TTC549 (cell line): ENCODE results near the gene SPATA16.
"Not testable (repeated sequence)": the region's sequence is repeated elsewhere in the genome, so short reads cannot be mapped to it uniquely, and the experiment has no call there.

Experiments
- FAIRE-seq: peaks from 2 replicates; lab custom pipeline; 2012; peaks lifted over from hg19 to GRCh38; lab: Jason Lieb, UNC

SPATA16 gene, protein sequence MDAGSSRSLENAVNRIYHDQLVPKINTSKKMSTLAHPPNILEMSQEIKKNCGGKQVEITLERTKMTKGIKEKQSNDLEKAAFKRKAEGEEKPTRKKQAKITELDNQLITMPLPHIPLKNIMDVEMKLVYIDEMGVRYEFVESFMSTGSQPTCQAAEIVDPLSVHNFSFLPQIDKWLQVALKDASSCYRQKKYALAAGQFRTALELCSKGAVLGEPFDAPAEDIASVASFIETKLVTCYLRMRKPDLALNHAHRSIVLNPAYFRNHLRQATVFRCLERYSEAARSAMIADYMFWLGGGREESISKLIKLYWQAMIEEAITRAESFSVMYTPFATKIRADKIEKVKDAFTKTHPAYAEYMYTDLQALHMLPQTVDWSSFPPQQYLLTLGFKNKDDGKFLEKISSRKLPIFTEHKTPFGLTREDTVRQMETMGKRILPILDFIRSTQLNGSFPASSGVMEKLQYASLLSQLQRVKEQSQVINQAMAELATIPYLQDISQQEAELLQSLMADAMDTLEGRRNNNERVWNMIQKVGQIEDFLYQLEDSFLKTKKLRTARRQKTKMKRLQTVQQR

DNA sequence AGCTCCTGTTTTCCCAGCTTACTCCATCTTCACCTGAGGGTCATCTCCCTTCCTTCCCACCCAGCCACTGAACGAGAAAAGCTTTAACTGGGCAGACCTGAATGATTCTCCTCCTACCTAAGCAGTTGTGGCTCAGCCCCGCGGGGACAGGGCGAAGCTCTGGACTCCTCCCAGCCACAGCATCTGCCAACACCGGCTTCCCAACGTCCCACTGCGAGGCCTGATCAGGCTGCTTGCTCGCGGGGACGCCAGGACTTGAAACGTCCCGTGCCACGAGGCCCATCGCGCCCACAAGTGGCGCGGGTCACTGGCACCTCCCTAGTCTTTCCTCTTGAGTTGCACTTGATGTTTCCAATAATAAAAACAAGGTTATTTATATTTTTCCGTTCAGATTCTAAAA, at the start of gene SPATA16:
Gene SPATA16, minus strand, starts transcription at position 250 of the 400 bp plus-strand sequence. CDS start 23,504 bp downstream, outside the sequence.
- FAIRE-seq, result no peak

DNA sequence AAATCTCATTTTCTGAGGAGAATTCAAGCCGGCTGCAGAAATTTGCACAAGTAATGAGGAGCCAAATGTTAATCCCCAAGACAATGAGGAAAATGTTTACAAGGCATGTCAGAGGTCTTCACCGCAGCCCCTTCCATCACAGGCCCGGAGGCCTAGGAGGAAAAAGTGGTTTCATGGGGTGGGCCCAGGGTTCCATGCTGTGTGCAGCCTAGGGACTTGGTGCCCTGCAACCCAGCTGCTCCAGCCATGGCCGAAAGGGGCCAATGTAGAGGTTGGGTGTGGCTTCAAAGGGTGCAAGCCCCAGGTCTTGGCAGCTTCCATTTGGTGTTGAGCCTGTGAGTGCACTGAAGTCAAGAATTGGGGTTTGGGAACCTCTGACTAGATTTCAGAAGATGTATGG, 42.0 kb upstream of the SPATA16 start:
- FAIRE-seq, result not testable (repeated sequence)

DNA sequence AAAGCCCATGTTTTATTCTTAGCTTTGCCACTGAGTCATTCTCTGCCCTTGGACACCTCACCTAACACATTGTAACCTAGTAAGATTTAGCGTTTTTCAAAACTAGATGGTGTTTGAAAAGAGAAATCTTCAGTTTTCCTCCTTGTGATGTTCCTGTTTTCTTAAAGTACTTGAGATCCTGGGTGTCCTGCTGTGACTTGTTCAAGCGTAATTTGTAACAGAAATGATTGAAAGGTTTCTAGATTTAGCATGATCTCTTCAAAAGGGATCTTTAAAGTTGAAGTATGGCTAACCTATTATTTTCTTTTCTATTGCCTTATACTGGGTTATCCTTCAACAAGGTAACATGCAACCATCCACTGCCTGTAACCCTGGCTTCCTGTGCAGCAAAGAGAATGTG, 32.6 kb upstream of the SPATA16 start:
- no peak for FAIRE-seq

DNA sequence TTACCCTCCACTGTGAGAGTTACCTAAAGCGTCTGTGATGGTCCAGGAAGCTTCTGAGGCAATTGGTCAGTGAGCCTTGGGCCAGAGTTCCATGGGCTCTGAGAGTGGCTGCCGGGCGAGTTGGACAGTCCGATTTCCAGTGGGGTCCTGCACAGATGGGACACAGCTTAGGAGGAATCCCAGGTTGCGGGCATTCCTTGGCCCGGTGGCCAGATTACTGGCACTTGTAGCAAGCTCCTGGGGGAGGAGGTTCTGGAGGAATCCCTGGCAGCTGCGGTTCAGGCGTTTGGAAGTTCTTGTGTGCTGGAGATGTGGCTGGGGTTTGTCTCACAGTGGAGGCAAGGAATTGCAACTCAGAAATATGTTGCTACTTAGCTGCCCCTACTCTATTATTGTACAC, 18.1 kb upstream of the SPATA16 start:
- FAIRE-seq, result not testable (repeated sequence)

DNA sequence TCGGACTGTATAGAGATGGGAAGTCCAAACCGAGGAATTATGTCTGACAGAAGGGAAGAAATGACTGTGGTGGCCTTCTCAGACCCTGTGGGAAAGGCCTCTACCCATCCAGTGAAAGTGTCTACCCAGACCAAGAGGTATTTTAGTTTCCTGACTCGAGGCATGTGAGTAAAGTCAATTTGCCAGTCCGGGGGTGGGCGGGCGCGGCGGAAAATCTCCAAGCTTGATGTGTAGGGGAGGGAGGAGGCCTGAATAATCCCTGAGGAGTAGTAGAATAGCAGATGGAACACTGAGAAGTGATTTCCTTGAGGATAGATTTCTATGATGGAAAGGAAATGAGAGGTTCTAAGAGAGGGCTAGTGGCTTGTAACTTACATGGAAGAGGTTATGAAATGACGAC, 15.5 kb upstream of the SPATA16 start:
- FAIRE-seq, result not testable (repeated sequence)

DNA sequence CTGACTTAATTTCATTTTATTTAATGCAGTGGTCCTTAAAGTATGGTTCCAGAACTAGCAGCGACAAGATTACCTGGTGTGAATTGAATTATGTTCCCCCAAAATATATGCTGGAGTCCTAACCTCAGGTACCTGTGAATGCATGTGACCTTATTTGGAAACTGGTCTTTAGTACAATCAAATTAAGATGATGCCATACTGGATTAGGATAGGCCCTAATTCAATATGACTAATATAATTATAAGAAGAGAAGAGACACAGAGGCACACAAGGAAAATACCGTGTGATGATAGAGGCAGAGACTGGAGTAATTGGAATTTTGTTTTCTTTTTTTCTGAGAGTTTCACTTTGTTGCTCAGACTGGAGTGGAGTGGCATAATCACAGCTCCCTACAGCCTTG, 12.6 kb upstream of the SPATA16 start:
- FAIRE-seq, result no peak

DNA sequence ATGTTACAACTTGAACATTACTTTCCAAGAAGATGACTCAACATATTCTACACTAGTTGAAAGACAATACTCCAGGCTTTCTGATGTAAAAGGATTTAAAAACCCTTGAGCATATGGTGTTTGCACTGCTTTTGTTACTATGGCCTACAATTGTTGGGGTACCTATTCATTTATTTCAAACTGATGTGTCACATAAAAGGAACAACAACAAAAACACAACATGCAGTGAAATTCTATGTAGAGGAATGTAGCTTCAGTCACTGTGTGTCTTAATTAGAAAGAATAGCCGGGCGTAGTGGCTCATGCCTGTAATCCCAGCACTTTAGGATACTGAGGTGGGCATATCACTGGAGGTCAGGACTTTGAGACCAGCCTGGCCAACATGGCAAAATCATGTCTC, 1.6 kb downstream of the SPATA16 start:
- FAIRE-seq, result no peak

DNA sequence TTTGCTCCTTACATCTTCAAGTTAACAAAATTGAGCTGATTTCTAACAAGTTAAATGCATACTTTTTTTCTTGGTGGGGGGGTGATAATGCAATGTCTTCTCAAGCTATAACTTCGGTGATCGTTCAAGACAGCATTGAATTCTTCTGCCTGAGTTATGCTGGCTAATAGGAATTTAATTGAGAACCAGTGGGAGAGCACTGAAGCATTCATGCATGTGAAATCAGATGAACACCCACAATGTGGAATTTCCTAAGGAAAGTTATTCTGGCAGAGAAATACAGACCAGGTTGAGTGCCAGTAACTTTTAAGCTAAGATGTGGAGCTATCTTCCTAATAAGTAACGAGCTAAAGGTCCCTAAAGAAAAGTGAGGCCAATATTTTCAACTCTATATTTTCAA, 3.0 kb downstream of the SPATA16 start:
- FAIRE-seq, result no peak

DNA sequence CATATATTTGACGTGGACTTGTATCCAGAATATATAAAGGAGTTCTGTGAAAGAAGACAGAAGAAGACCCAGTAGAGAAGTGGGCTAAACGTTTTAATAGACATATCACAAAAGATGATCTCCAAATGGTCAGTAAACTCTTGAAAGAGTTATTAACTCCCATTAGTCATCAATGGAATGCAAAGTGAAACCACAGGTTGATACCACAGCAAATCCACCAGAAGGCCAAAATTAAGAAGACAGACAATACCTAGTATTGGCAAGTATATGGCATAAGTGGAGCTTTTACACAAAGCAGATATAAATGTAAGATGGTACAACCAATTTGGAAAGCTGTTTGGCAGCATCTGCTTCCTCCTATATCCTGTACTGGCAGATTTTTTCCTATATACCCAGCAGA, 6.0 kb downstream of the SPATA16 start:
- no peak for FAIRE-seq

DNA sequence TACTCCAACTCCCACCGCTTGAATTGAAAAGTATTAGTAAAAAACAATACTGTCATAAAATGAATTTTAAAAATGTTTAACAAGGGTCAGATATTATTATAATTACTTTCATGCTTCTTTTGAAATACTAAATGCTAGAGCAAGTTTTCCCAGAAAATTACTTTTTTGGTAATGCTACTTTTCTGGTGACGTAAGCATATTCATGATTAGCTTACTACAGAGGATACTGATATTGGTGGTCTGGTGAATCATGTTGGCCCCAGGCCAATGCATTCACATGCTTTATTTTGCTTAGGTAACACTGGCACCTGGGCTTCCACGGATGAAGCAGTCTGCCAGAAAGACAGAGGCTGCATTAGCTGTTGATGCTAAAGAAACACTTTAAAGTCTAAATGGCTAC, 12.4 kb downstream of the SPATA16 start:
- FAIRE-seq, result no peak

DNA sequence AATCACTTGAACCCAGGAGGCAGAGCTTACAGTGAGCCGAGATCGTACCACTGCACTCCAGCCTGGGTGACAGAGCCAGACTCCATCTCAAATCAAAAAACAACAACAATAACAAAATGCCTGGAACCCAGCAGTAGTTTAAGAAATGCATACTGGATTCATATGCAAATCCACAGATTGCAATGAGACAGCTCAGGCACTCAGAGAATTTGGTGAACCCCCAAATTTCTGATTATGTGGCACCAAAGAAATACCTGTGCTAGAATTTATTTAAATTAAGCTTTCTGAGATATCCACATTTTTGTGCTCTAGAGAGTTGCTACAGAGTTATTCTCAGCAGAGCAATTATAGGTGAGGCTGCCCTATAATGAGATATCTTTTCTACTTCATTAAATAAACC, 29.7 kb downstream of the SPATA16 start:
- FAIRE-seq, result no peak

DNA sequence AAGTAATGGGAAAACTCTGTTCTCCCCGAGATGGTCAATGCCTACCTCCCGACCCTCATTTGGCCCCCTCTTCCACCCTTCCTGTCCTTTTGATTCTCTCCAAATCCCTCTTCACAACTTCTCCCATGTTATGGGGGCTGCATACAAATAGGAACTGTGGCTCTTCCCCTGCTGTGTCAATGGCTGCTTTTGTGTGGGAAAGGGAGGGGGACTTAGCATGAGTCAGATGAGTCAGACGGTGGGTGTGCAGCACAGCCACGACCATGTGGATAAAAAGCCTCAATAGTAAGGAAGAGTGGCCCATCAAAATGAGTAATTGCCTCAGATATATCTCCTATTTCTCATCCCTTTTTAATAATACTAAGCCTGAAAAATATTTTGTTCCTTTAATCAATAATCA, 31.9 kb downstream of the SPATA16 start:
- no peak for FAIRE-seq

DNA sequence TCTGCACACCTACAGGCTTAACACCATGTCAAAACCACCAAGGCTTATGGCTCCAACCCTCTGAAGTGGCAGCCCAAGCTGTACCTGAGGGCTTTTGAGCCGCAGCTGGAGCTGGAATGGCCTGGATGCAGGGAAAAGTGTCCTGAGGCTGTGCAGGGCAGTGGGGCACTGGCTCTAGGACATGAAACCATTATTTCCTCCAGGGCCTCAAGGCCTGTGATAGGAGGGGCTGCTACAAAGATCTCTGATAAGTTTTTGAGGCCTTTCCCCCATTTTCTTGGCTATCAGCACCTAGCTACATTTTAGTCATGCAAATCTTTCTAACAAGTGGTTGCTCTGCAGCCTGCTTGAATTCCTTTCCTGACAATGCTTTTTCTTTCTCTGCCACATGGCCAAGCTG, 37.6 kb downstream of the SPATA16 start:
- FAIRE-seq, result no peak

DNA sequence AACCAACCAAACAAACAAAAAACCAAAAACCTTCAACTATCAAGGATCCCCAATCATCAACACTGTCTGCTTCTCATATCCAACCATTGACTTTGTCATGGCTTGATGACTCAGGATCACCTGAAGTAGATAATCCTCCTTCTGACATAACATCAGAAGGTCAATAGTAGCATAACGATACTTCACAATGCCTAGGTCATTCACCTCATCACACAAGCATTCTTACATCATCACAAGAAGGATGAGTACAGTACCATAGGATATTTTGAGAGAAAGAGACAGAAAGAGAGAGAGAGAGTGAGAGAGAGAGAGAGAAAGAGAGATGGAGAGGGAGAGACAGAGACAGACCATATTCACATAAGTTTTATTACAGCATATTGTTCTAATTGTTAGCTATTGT, 42.1 kb downstream of the SPATA16 start:
- no peak for FAIRE-seq

DNA sequence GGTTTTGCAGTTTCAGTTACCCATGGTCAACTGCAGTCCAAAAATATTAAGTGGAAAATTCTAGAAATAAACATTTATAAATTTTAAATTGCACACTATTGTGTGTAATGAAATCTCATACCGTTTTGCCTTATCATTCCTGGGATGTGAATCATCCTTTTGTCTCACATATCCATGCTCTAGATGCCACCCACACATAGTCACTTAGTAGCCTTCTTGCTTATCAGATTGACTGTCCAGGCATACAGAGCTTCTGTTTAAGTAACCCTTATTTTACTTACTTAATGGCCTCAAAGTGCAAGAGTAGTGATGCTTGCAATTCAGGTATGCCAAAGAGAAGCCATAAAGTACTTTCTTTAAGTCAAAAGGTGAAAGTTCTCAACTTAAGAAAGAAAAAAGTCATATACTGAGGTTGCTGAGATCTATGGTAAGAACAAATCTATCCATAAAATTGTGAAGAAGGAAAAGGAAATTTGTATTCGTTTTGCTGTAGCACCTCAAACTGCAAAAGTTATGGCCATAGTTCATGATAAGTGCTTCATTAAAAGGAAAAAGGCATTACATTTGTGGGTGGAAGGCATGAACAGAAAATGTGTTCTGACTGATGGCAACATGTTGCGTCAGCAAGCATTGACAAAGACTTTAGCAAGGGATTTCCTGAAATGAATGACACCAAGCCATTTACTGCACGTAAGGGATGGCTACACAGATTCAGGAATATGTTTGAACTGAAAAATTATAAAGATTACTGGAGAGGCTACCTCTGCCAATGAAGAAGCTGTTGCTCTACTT, 43.8 kb downstream of the SPATA16 start:
- no peak for FAIRE-seq

DNA sequence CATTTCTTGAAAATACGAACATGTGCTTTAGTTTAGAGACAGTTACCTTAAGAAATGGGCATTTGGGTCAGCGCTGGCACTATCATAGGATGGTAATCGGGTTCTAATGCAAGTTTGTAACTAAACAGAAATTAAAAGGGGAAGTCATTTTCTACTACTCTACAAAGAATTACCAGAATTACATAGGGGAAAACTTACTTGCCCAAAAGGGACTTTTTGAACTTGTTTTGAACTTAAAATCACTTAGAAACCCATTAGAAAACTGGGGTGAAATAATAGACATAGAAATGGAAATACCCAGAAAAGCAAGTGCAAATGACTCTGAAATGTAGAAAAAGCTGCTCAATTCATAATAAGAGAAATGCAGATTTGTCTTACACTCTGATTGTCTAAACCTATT, 44.9 kb downstream of the SPATA16 start:
- FAIRE-seq, result no peak

DNA sequence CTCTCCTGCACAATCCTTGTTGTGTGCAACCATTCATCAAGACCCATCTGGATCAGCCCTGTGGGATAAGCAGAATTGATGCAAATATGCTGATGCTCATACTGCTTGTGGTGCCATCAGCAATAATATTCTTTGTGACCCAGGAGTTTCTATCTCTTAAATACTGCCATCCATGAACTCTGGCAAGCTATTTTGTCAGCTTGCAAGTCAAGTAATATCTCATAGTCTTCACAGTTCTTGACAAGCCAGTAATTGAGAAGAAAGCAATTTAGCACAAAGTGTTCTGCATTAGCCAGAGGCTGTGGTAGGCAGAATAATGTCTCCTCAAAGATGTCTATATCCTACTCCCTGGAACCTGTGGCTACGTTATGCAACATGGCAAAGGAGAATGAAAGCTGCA, 49.0 kb downstream of the SPATA16 start:
- FAIRE-seq, result no peak

DNA sequence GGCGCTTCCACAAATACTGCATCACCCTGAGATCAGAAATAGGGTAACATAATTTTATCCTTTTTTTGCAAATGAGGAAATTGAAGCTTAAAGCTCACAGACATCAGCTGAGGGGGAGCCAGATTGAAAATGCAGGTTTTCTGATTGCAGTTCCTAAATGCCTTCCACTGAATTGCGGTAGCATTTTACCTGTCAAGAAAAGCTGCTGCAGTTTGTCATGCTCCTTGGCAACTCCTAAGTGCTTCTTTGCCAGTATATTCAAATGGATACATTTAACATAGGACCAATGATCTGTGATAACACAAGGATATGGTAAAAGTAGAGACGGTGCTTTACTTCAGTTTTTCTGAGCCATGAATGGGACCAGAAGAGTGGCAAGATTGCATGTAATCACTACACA, 50.5 kb downstream of the SPATA16 start:
- no peak for FAIRE-seq

DNA sequence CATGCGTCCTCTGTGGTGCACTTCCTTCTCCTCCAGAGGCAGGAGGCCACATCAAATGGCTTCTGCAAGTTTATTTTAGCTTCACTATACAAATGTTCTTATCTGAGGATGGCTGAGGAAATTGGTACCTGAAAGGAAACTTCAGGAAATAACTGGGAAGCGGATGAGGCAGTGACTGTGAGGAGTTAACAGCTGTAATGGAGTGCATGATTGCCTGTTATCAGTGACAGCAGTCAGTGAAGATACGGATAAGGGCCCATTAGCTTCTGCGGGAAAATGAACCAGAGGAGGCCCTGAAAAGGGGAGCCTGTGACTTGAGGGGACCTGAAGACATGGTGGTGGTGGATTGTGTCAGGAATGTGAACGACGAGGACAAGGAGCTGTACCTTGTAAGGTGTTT, 51.8 kb downstream of the SPATA16 start:
- FAIRE-seq, result no peak

DNA sequence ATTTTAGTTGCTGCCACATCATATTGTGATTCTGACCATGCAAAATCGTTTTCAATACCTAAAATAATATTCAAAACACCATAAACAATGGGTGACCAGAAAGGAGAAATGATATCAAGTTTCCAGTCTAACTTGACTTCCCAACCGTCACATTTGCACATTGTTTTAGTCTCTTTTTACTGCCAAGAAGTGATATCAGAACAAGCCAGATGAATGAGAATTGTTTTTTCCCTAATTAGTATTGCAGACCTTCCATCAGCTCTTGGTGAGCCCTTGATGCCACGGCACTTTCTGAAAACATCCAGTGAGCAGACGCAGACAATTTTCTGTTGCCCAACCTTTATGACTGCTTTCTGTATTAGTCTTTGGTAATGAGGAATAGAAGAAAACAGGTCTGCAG, 62.5 kb downstream of the SPATA16 start:
- FAIRE-seq, result no peak

DNA sequence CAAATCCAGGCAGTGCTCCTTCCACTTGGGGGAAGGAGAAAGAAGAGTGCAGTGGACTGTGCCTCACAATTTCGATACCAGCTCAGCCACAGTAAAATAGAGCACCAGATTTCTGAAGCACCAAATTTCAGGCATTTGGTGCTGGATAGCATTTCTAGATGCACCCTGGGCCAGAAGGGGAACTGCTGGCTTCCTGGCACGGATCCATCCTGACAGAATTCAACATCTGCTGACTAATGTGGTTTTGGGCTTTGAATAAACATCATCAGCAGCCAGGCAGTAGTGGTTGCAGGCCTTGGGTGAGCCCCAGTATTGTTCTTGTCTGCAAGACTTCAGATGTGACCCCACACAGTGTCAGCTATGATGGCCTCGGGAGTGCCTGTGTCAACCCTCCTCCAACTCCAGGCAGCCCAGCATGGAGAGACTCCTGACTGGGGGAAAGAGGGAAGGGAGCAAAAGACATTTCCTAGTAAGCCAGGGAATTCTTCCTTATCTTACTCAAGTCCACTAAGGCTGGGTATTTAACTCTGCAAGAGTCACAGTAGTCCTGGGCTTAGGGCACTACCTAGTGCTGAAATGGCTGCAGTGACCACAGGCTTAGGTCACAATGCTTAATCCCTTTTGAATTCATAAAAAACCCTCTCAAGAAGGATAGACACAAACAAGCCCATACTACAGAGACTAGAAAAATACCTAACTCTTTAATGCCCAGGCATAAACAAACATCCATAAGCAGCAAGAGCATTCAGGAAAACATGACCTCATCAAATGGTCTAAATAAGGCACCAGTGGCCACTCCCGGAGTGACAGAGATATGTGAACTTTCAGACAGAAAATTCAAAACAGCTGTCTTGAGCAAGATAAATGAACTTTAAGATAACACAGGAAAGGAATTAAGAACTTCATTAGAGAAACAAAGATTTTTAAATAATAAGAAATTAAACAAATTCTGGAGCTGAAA, 74.7 kb downstream of the SPATA16 start:
- no peak for FAIRE-seq

DNA sequence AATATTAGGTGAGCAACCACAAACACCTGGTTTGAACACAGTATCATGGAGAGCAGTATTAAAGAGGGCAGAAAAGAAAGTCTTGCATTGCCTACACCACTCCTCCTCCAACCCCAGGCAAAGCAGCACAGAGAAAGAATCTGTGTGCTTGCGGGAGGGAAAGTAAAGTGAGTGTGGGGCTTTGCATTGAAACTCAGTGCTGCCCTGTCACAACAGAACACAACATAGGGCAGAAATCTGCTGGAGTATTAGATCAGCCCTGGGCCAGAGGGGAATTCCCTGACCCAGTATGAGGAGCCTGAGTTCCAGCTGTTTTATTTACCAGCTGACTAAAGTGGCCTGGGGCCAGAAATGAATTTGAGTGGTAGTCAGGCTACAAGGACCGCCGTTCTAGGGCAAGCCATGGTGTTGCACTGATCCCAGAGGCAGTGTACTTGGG, 75.5 kb downstream of the SPATA16 start:
- FAIRE-seq, result no peak
